Transverse colon (tissue), 4 donors: ENCODE measurements around the gene CCBE1.

Experiments used
- POLR2AphosphoS5 ChIP-seq, 3 donors: sonication (generic); formaldehyde crosslinking; IDR thresholded peaks; one replicate each; pipeline ENCODE4 v1.6.1; 2016; ENCODE audit warnings: antibody characterized with exemption in 3 of 3
- TF ChIP-seq, protein P1 (sequence below), 5 experiments: fragments of 200-600 bp in 3 of 5; fragments of 450-650 bp in 2 of 5; sonication (generic) in 3 of 5; IDR thresholded peaks; 1 replicate in 2 of 5; 2 replicates in 3 of 5; pipeline ENCODE4 v1.5.1; 2016 to 2017; ENCODE audit warnings: antibody characterized with exemption in 5 of 5, inconsistent platforms in 3 of 5, mild to moderate bottlenecking in 2 of 5, moderate library complexity in 1 of 5

DNA sequence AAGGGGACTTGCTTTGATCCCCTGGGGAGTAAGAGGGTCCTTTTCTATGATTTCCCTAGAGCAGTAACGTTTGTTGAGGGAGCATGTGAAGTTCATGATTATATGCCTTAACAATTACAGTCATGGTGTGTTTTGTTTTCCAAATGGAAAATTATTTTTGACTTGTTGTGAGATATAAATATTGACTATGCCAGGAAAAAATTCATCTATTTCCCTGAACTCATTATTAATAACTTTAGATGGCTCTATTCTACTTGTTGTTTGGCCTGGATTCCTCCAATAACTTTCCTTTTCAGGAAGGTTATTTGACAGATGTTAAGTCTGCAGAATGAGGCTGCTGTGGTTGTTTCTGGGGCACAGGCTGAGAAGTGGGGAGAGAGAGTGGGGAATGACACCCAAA is 266.1 kb downstream of the CCBE1 start:
- TF ChIP-seq, protein P1, sequence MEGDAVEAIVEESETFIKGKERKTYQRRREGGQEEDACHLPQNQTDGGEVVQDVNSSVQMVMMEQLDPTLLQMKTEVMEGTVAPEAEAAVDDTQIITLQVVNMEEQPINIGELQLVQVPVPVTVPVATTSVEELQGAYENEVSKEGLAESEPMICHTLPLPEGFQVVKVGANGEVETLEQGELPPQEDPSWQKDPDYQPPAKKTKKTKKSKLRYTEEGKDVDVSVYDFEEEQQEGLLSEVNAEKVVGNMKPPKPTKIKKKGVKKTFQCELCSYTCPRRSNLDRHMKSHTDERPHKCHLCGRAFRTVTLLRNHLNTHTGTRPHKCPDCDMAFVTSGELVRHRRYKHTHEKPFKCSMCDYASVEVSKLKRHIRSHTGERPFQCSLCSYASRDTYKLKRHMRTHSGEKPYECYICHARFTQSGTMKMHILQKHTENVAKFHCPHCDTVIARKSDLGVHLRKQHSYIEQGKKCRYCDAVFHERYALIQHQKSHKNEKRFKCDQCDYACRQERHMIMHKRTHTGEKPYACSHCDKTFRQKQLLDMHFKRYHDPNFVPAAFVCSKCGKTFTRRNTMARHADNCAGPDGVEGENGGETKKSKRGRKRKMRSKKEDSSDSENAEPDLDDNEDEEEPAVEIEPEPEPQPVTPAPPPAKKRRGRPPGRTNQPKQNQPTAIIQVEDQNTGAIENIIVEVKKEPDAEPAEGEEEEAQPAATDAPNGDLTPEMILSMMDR (IDR thresholded peaks at IDR 0.05): no peak
- no peak for TF ChIP-seq POLR2AphosphoS5 (IDR thresholded peaks at IDR 0.05)
